Upper lobe of left lung (tissue), 6 donors: ENCODE measurements around the gene GCC2. TPM values are rescaled to one million over a fixed set of nuclear protein-coding genes. Genes with fewer than 3 reads are reported as not detected.
A peak's percentile ranks its signal among the peaks of the same experiment; 100 is the strongest.

Experiments
- ATAC-seq, 2 donors: fragments of 200-7000 bp; cut with Tn5 transposase; one replicate each; pipeline ENCODE4 v1.9.1; 2022; ENCODE audit warnings: mild to moderate bottlenecking in 2 of 2, moderate library complexity in 2 of 2; ENCODE audit not compliant: low FRiP score in 2 of 2
- DNase-seq, 2 donors: peaks; one replicate each; pipeline ENCODE4 v3.0.0-alpha.2; 2019 to 2020
- H3K27ac ChIP-seq, 4 donors: fragments of 200-600 bp; sonication (generic); one replicate each; pipeline ENCODE4 v1.5.1; 2016 to 2019
- H3K27me3 ChIP-seq, 4 donors: fragments of 200-600 bp; sonication (generic); one replicate each; pipeline ENCODE4 v1.5.1; 2017 to 2019
- H3K36me3 ChIP-seq, 4 donors: fragments of 200-600 bp; sonication (generic); one replicate each; pipeline ENCODE4 v1.5.1; 2016 to 2019
- H3K4me1 ChIP-seq, 4 donors: fragments of 200-600 bp; sonication (generic); one replicate each; pipeline ENCODE4 v1.5.1; 2018 to 2019
- H3K4me3 ChIP-seq, 4 donors: fragments of 200-600 bp; sonication (generic); one replicate each; pipeline ENCODE4 v1.5.1; 2017 to 2019; ENCODE audit warnings: mild to moderate bottlenecking in 2 of 4, moderate library complexity in 1 of 4
- H3K9me3 ChIP-seq, 4 donors: fragments of 200-600 bp; sonication (generic); one replicate each; pipeline ENCODE4 v1.5.1; 2018 to 2019
- EP300 ChIP-seq, 4 donors: sonication (generic); formaldehyde crosslinking; IDR thresholded peaks; one replicate each; pipeline ENCODE4 v1.5.1; 2017; ENCODE audit warnings: antibody characterized with exemption in 4 of 4, control low read depth in 2 of 4
- POLR2A ChIP-seq, 4 donors: fragments of 450-650 bp; IDR thresholded peaks; one replicate each; pipeline ENCODE4 v1.5.1; 2016 to 2017; ENCODE audit warnings: antibody characterized with exemption in 4 of 4, mild to moderate bottlenecking in 2 of 4
- POLR2AphosphoS5 ChIP-seq, 2 donors: sonication (generic); formaldehyde crosslinking; IDR thresholded peaks; one replicate each; pipeline ENCODE4 v1.5.1; 2017; ENCODE audit warnings: antibody characterized with exemption in 2 of 2
- WGBS, 2 donors: methylation state at CpG; one replicate each; pipeline ENCODE4 v1.1.5; 2017 to 2018; 5-methylcytosine and 5-hydroxymethylcytosine counted together
- total RNA-seq, 6 donors: library from RNA; depleted of rRNA in 4 of 6; stranded (reverse); fragments of >200 nt in 4 of 6; gene quantifications; one replicate each; pipeline versions ENCODE4 v1.1.0 to v1.2.1, GENCODE V29; 2016 to 2021
- TF ChIP-seq, protein P1 (sequence below), 6 experiments: fragments of 450-650 bp in 4 of 6; fragments of 200-600 bp in 2 of 6; sonication (generic) in 2 of 6; IDR thresholded peaks; one replicate each; pipeline ENCODE4 v1.5.1; 2016 to 2019; ENCODE audit warnings: antibody characterized with exemption in 6 of 6
- donor health status: DM: no; HTN: no; CAD: no; lungs with moderate emphysema.
- donor health status: DM: no; HTN: yes; CAD: no; lungs with severe emphysema.

The GCC2 gene
- total RNA-seq, 6 donors from 2014 or later: 30.7 to 96.4 (median 37.8) TPM

DNA sequence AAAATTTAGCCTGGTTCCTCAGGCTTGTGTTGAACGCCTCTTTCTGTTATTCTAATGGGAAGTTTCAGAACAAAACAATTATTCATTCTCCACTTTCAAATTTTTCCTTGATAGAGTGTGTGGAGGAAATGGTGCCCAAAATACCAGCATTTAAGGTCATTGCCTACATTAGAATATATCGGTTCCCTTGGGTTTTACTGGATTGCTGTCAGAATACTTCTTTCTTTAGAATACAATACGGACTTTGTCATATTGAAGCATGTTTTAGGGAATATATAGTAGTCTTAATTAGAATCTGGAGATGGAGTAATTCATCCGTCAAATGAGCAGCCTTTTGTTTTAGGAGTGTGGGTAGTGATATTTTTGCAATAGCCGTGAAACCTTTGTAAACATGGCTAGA, 98.6 kb downstream of the GCC2 start:
- peaks cover 0 to 1% (median under 1%) of the 10 kb centered on the region in 4 donors for H3K4me1 ChIP-seq
- no peaks in the 10 kb centered on the region for H3K27me3 ChIP-seq
- H3K36me3 ChIP-seq: no peaks in the 10 kb centered on the region
- H3K27ac ChIP-seq: no peak overlapping the region
- no peak for DNase-seq
- 81 to 88% methylated on average over 5 of the region's 5 CpGs for whole genome bisulfite sequencing, 2 donors
- H3K4me3 ChIP-seq: no peak overlapping the region
- H3K9me3 ChIP-seq: no peaks in the 10 kb centered on the region
- no peak for TF ChIP-seq EP300 (IDR thresholded peaks at IDR 0.05)
- TF ChIP-seq POLR2A (IDR thresholded peaks at IDR 0.05): no peak
- no peak for TF ChIP-seq POLR2AphosphoS5 (IDR thresholded peaks at IDR 0.05)
- TF ChIP-seq, protein P1, sequence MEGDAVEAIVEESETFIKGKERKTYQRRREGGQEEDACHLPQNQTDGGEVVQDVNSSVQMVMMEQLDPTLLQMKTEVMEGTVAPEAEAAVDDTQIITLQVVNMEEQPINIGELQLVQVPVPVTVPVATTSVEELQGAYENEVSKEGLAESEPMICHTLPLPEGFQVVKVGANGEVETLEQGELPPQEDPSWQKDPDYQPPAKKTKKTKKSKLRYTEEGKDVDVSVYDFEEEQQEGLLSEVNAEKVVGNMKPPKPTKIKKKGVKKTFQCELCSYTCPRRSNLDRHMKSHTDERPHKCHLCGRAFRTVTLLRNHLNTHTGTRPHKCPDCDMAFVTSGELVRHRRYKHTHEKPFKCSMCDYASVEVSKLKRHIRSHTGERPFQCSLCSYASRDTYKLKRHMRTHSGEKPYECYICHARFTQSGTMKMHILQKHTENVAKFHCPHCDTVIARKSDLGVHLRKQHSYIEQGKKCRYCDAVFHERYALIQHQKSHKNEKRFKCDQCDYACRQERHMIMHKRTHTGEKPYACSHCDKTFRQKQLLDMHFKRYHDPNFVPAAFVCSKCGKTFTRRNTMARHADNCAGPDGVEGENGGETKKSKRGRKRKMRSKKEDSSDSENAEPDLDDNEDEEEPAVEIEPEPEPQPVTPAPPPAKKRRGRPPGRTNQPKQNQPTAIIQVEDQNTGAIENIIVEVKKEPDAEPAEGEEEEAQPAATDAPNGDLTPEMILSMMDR (IDR thresholded peaks at IDR 0.05): no peak
- no peak for ATAC-seq

DNA sequence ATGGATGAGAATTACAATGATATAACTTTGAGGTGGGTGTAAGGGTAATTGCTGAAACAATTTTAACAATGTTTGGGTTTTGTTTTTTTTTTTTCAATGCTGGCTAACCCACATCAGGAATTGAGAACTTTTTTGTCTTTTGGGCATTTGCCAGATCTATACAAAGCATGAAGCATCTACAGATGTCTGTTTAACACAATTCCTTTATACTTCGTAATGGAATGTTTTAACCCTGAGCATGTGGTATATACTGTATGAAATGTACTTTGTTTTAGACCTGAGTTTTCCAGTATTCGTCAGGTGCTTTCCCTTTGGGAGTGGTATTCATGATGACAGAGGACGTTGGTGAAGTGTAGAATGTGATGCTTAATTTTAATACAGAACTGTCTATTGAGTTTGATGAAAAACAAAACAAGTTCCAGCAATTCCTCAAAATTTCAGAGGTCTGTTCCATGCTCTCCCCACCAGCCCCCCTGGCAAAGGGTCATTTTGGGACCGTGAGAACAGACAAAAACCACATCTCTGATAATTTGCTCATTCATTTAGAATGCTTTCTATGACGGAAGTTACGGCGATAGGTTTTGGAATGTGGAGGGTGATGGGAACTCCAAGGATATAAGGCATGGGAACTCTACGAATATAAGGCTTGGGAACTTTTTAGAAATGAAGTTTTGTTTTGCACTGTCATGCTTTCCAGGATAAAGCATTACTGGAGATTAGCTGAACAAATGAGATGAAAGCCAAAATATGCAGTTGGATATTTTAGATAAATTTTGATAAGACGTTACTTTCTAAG, 99.4 kb downstream of the GCC2 start:
- DNase-seq: no peak
- no peak for ATAC-seq
- no peak overlapping the region for H3K27ac ChIP-seq
- H3K27me3 ChIP-seq: no peaks in the 10 kb centered on the region
- WGBS, 2 donors: 76 to 81% methylated on average over 9 of the region's 9 CpGs
- TF ChIP-seq POLR2AphosphoS5 (IDR thresholded peaks at IDR 0.05) (no peak), EP300 (IDR thresholded peaks at IDR 0.05) (no peak), POLR2A (IDR thresholded peaks at IDR 0.05) (no peak)
- TF ChIP-seq, protein P1 (IDR thresholded peaks at IDR 0.05): no peak
- peaks cover 6 to 9% (median 8%) of the 10 kb centered on the region in 4 donors for H3K4me1 ChIP-seq
- no peak overlapping the region for H3K4me3 ChIP-seq
- H3K9me3 ChIP-seq: no peaks in the 10 kb centered on the region
- no peaks in the 10 kb centered on the region for H3K36me3 ChIP-seq

DNA sequence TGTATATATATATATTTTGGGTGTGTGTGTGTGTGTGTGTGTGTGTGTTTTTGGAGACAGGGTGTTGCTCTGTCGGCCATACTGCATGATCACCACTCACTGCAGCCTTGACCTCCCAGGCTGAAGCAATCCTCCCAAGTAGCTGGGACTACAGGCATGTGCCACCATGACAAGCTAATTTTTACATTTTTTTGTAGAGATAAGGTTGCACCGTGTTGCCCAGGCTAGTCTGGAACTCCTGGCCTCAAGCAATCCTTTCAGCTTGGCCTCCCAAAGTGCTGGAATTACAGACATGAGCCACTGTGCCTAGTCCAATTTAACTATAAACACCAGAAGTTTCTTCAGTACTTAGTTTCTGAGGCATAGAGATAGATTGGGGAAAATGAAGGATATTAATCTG, 103.6 kb downstream of the GCC2 start:
- Histone ChIP-seq H3K4me1 (peaks cover 11 to 19% (median 14%) of the 10 kb centered on the region in 4 donors), H3K4me3 (no peak overlapping the region), H3K36me3 (no peaks in the 10 kb centered on the region), H3K27ac (no peak overlapping the region), H3K9me3 (no peaks in the 10 kb centered on the region), H3K27me3 (no peaks in the 10 kb centered on the region)
- TF ChIP-seq EP300 (IDR thresholded peaks at IDR 0.05) (no peak), POLR2A (IDR thresholded peaks at IDR 0.05) (no peak), POLR2AphosphoS5 (IDR thresholded peaks at IDR 0.05) (no peak)
- TF ChIP-seq, protein P1 (IDR thresholded peaks at IDR 0.05): no peak
- ATAC-seq (no peak), DNase-seq (no peak)
- 80 to 87% methylated on average over 2 of the region's 2 CpGs for WGBS, 2 donors

DNA sequence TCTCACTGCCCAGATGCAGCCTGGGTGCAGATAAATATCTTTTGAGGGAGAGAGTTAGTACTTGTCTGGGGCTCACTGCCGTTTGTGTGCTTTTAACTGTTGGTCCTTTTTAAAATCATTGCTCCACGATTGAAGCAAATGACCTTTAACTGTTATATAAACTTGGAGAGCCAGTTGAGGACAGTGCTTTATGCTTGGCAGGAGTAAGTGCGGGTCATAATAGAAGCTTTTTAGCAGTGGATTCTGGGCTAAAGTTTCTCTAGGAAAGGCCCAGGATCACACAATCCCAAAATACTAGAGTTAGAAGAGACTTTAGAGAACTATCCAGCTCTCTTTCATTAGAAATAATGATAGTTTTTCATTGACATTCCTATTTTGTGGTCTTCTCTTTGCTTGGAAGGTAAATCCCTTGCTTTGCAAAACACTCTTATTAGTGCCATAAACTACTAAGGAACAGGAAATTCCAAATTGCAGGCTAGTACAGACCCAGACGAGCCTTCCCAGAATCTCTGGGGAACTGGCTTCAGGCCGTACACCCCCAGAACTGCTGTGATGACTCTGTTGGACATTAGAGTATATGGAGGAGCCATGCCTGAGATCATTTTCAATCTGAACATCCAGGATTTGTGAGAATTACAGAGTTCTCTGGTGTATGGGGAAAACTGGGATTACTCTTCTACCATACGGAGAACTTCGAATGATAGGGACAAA, 104.4 kb downstream of the GCC2 start:
- DNase-seq (no peak), ATAC-seq (peak in 1 of 2 donors; percentile 32)
- H3K36me3 ChIP-seq: no peaks in the 10 kb centered on the region
- peak overlapping the region in 1 of 4 donors; percentile 1 for H3K27ac ChIP-seq
- H3K4me1 ChIP-seq: peaks cover 11 to 19% (median 14%) of the 10 kb centered on the region in 4 donors
- H3K27me3 ChIP-seq: no peaks in the 10 kb centered on the region
- WGBS, 2 donors: 52 to 66% methylated on average over 7 of the region's 7 CpGs
- H3K4me3 ChIP-seq: no peak overlapping the region
- TF ChIP-seq EP300 (IDR thresholded peaks at IDR 0.05): no peak
- TF ChIP-seq, protein P1 (IDR thresholded peaks at IDR 0.05): no peak
- no peak for TF ChIP-seq POLR2AphosphoS5 (IDR thresholded peaks at IDR 0.05)
- no peak for TF ChIP-seq POLR2A (IDR thresholded peaks at IDR 0.05)
- no peaks in the 10 kb centered on the region for H3K9me3 ChIP-seq
